HepG2 (cell line): ENCODE results near the gene RIPK3.

ENCODE experiments used
- HHEX ChIP-seq: IDR thresholded peaks from 2 replicates; pipeline ENCODE4 v1.6.1; 2016; ENCODE audit warnings: control low read depth
- NCOA1 ChIP-seq: sonication (generic); formaldehyde crosslinking; IDR thresholded peaks from 2 replicates; pipeline ENCODE4 v1.9.0; 2021; ENCODE audit warnings: missing genetic modification reagents
- SP1 ChIP-seq, 2 experiments: fragments of 450-650 bp in 1 of 2; sonication (generic) in 1 of 2; formaldehyde crosslinking in 1 of 2; IDR thresholded peaks; 2 replicates each; pipeline versions ENCODE4 v1.4.0 to v1.6.1; 2016 to 2020; ENCODE audit warnings: missing genetic modification reagents in 1 of 2
- ZNF17 ChIP-seq: sonication (generic); formaldehyde crosslinking; IDR thresholded peaks from 2 replicates; pipeline ENCODE4 v1.5.0; 2020; ENCODE audit warnings: mild to moderate bottlenecking, missing genetic modification reagents
- ZNF383 ChIP-seq: sonication (generic); formaldehyde crosslinking; IDR thresholded peaks from 2 replicates; pipeline ENCODE4 v1.4.0; 2020; ENCODE audit warnings: missing genetic modification reagents, mild to moderate bottlenecking, borderline replicate concordance
- ZNF543 ChIP-seq: sonication (generic); formaldehyde crosslinking; IDR thresholded peaks from 2 replicates; pipeline ENCODE4 v1.4.0; 2020; ENCODE audit warnings: mild to moderate bottlenecking, missing genetic modification reagents
- ZNF772 ChIP-seq: sonication (generic); formaldehyde crosslinking; IDR thresholded peaks from 2 replicates; pipeline ENCODE4 v1.5.0; 2020; ENCODE audit warnings: mild to moderate bottlenecking, missing genetic modification reagents
- TF ChIP-seq, protein P1 (sequence below): sonication (generic); formaldehyde crosslinking; IDR thresholded peaks from 2 replicates; pipeline ENCODE4 v1.5.0; 2020; ENCODE audit warnings: mild to moderate bottlenecking, missing genetic modification reagents, moderate library complexity

DNA sequence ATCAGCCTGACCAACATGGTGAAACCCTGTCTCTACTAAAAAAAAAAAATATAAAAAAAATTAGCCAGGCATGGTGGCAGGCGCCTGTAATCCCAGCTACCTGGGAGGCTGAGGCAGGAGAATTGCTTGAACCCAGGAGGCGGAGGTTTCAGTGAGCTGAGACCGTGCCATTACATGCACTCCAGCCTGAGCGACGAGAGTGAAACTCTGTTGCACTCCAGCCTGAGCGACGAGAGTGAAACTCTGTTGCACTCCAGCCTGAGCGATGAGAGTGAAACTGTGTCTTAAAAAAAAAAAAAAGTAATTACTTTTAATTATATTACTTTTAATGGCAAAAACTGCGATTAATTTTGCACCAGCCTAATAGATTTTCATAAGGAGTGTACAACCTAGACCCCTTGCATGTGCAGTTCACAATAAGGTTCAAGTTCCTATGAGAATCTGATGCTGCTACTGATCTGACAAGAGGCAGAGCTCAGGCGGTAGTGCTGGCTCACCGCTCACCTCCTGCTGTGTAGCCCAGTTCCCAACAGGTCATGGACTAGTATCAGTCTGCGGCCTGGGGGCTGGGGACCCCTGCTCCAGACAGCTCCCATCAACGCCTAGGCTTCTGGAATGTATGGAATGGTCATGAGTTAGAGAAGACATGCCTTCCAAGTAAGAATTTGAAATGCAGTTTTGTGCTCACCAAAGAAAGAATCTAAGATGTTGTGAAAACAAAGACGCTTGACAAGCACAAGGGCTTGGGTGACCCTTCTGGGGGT, 18.4 kb downstream of the RIPK3 start:
- no peak for TF ChIP-seq ZNF17 (CRISPR knock-in tag)
- TF ChIP-seq ZNF772 (CRISPR knock-in tag): no peak
- TF ChIP-seq, protein P1, sequence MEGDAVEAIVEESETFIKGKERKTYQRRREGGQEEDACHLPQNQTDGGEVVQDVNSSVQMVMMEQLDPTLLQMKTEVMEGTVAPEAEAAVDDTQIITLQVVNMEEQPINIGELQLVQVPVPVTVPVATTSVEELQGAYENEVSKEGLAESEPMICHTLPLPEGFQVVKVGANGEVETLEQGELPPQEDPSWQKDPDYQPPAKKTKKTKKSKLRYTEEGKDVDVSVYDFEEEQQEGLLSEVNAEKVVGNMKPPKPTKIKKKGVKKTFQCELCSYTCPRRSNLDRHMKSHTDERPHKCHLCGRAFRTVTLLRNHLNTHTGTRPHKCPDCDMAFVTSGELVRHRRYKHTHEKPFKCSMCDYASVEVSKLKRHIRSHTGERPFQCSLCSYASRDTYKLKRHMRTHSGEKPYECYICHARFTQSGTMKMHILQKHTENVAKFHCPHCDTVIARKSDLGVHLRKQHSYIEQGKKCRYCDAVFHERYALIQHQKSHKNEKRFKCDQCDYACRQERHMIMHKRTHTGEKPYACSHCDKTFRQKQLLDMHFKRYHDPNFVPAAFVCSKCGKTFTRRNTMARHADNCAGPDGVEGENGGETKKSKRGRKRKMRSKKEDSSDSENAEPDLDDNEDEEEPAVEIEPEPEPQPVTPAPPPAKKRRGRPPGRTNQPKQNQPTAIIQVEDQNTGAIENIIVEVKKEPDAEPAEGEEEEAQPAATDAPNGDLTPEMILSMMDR (CRISPR knock-in tag): no peak
- no peak for TF ChIP-seq ZNF383 (CRISPR knock-in tag)
- TF ChIP-seq SP1 (IDR thresholded peaks at IDR 0.05): no peak
- TF ChIP-seq SP1 (CRISPR knock-in tag; IDR thresholded peaks at IDR 0.05): no peak
- TF ChIP-seq NCOA1 (CRISPR knock-in tag): no peak
- TF ChIP-seq ZNF543 (CRISPR knock-in tag): no peak
- no peak for TF ChIP-seq HHEX
